Upper lobe of left lung (tissue), 6 donors: ENCODE measurements around the gene SERTM1. TPM values are rescaled to one million over a fixed set of nuclear protein-coding genes. Genes with fewer than 3 reads are reported as not detected.

Experiments used
- ATAC-seq, 2 donors: fragments of 200-7000 bp; cut with Tn5 transposase; one replicate each; pipeline ENCODE4 v1.9.1; 2022; ENCODE audit warnings: mild to moderate bottlenecking in 2 of 2, moderate library complexity in 2 of 2; ENCODE audit not compliant: low FRiP score in 2 of 2
- DNase-seq, 2 donors: peaks; one replicate each; pipeline ENCODE4 v3.0.0-alpha.2; 2019 to 2020
- H3K27ac ChIP-seq, 4 donors: fragments of 200-600 bp; sonication (generic); one replicate each; pipeline ENCODE4 v1.5.1; 2016 to 2019
- H3K27me3 ChIP-seq, 4 donors: fragments of 200-600 bp; sonication (generic); one replicate each; pipeline ENCODE4 v1.5.1; 2017 to 2019
- H3K36me3 ChIP-seq, 4 donors: fragments of 200-600 bp; sonication (generic); one replicate each; pipeline ENCODE4 v1.5.1; 2016 to 2019
- H3K4me1 ChIP-seq, 4 donors: fragments of 200-600 bp; sonication (generic); one replicate each; pipeline ENCODE4 v1.5.1; 2018 to 2019
- H3K4me3 ChIP-seq, 4 donors: fragments of 200-600 bp; sonication (generic); one replicate each; pipeline ENCODE4 v1.5.1; 2017 to 2019; ENCODE audit warnings: mild to moderate bottlenecking in 2 of 4, moderate library complexity in 1 of 4
- H3K9me3 ChIP-seq, 4 donors: fragments of 200-600 bp; sonication (generic); one replicate each; pipeline ENCODE4 v1.5.1; 2018 to 2019
- CTCF ChIP-seq, 6 experiments: fragments of 450-650 bp in 4 of 6; fragments of 200-600 bp in 2 of 6; sonication (generic) in 2 of 6; IDR thresholded peaks; one replicate each; pipeline ENCODE4 v1.5.1; 2016 to 2019; ENCODE audit warnings: antibody characterized with exemption in 6 of 6
- EP300 ChIP-seq, 4 donors: sonication (generic); formaldehyde crosslinking; IDR thresholded peaks; one replicate each; pipeline ENCODE4 v1.5.1; 2017; ENCODE audit warnings: antibody characterized with exemption in 4 of 4, control low read depth in 2 of 4
- POLR2A ChIP-seq, 4 donors: fragments of 450-650 bp; IDR thresholded peaks; one replicate each; pipeline ENCODE4 v1.5.1; 2016 to 2017; ENCODE audit warnings: antibody characterized with exemption in 4 of 4, mild to moderate bottlenecking in 2 of 4
- POLR2AphosphoS5 ChIP-seq, 2 donors: sonication (generic); formaldehyde crosslinking; IDR thresholded peaks; one replicate each; pipeline ENCODE4 v1.5.1; 2017; ENCODE audit warnings: antibody characterized with exemption in 2 of 2
- WGBS, 2 donors: methylation state at CpG; one replicate each; pipeline ENCODE4 v1.1.5; 2017 to 2018; 5-methylcytosine and 5-hydroxymethylcytosine counted together
- total RNA-seq, 6 donors: library from RNA; depleted of rRNA in 4 of 6; stranded (reverse); fragments of >200 nt in 4 of 6; gene quantifications; one replicate each; pipeline versions ENCODE4 v1.1.0 to v1.2.1, GENCODE V29; 2016 to 2021
- donor health status: DM: no; HTN: no; CAD: no; lungs with moderate emphysema.
- donor health status: DM: no; HTN: yes; CAD: no; lungs with severe emphysema.

SERTM1 gene
- total RNA-seq, 6 donors from 2014 or later = 3.0 to 7.3 (median 3.8) TPM; not detected in 1

- DNase-seq = no peak
- H3K4me3 ChIP-seq = peak overlapping the region in 3 of 4 donors; percentile 25 to 45 (median 31)
- no peaks in the 10 kb centered on the region for H3K36me3 ChIP-seq
- no peak overlapping the region for H3K27ac ChIP-seq
- TF ChIP-seq POLR2A (IDR thresholded peaks at IDR 0.05) (no peak), CTCF (IDR thresholded peaks at IDR 0.05) (no peak), EP300 (IDR thresholded peaks at IDR 0.05) (no peak), POLR2AphosphoS5 (IDR thresholded peaks at IDR 0.05) (no peak)
- ATAC-seq = peak in 1 of 2 donors; percentile 33
- peaks cover 0 to 11% (median 4%) of the 10 kb centered on the region in 4 donors for H3K4me1 ChIP-seq
- WGBS, 2 donors = 8 to 12% methylated on average over 23 to 33 of the region's 33 CpGs
- H3K27me3 ChIP-seq = peaks cover 0 to 13% (median 5%) of the 10 kb centered on the region in 4 donors
- H3K9me3 ChIP-seq = no peaks in the 10 kb centered on the region
Observed at GRCh38 chr13:36674337-36675212, 755 bp downstream of the SERTM1 start.

GRCh38 chr13:36675213-36675536, 1.4 kb downstream of the SERTM1 start:
- peaks cover 0 to 11% (median 4%) of the 10 kb centered on the region in 4 donors for H3K4me1 ChIP-seq
- peaks cover 0 to 13% (median 5%) of the 10 kb centered on the region in 4 donors for H3K27me3 ChIP-seq
- H3K27ac ChIP-seq = no peak overlapping the region
- no peak for TF ChIP-seq POLR2AphosphoS5 (IDR thresholded peaks at IDR 0.05)
- TF ChIP-seq POLR2A (IDR thresholded peaks at IDR 0.05) = no peak
- TF ChIP-seq CTCF (IDR thresholded peaks at IDR 0.05) = no peak
- TF ChIP-seq EP300 (IDR thresholded peaks at IDR 0.05) = no peak
- ATAC-seq (no peak), DNase-seq (no peak)
- no peaks in the 10 kb centered on the region for H3K9me3 ChIP-seq
- H3K36me3 ChIP-seq = no peaks in the 10 kb centered on the region
- H3K4me3 ChIP-seq = peak overlapping the region in 3 of 4 donors; percentile 25 to 45 (median 31)
- WGBS, 2 donors = 17 to 29% methylated on average over 10 to 11 of the region's 11 CpGs

GRCh38 chr13:36680913-36681312, 7.1 kb downstream of the SERTM1 start:
- WGBS, 2 donors = 39 to 40% methylated on average over 6 of the region's 6 CpGs
- Histone ChIP-seq H3K4me1 (no peaks in the 10 kb centered on the region), H3K4me3 (no peak overlapping the region), H3K9me3 (no peaks in the 10 kb centered on the region), H3K36me3 (no peaks in the 10 kb centered on the region), H3K27ac (no peak overlapping the region), H3K27me3 (no peaks in the 10 kb centered on the region)
- DNase-seq (no peak), ATAC-seq (peak in 1 of 2 donors; percentile 73)
- no peak for TF ChIP-seq EP300 (IDR thresholded peaks at IDR 0.05)
- no peak for TF ChIP-seq CTCF (IDR thresholded peaks at IDR 0.05)
- TF ChIP-seq POLR2A (IDR thresholded peaks at IDR 0.05) = no peak
- TF ChIP-seq POLR2AphosphoS5 (IDR thresholded peaks at IDR 0.05) = no peak

- H3K36me3 ChIP-seq = no peaks in the 10 kb centered on the region
- no peak for ATAC-seq
- H3K27ac ChIP-seq = no peak overlapping the region
Observed at GRCh38 chr13:36681894-36682624, 8.2 kb downstream of the SERTM1 start.

More at GRCh38 chr13:36681894-36682624, 8.2 kb downstream of the SERTM1 start:
- DNase-seq = no peak
- TF ChIP-seq POLR2AphosphoS5 (IDR thresholded peaks at IDR 0.05) (no peak), CTCF (IDR thresholded peaks at IDR 0.05) (no peak)
- Histone ChIP-seq H3K27me3 (no peaks in the 10 kb centered on the region), H3K4me3 (no peak overlapping the region), H3K4me1 (no peaks in the 10 kb centered on the region), H3K9me3 (no peaks in the 10 kb centered on the region)
